WTC11 (cell line): ENCODE data around the gene KCND3. TPM values are rescaled to one million over a fixed set of nuclear protein-coding genes. Genes with fewer than 3 reads are reported as not detected.
A peak's percentile ranks its signal among the peaks of the same experiment; 100 is the strongest.

ENCODE experiments used
- ATAC-seq: fragments of 200-7000 bp; cut with Tn5 transposase; 2 replicates; pipeline ENCODE4 v1.10.0; 2021; ENCODE audit warnings: mild to moderate bottlenecking, moderate library complexity
- Bru-seq: library from RNA; stranded (reverse); fragments of 400-500 nt; gene quantifications from one replicate; lab custom pipeline; 2021; lab: Mats Ljungman, UMichigan
- CTCF ChIA-PET: fragments of 300-600 bp; sonication (Branson Sonifier 250); formaldehyde crosslinking; loops from one replicate; lab custom pipeline; 2021; ENCODE audit warnings: antibody characterized with exemption; lab: Charles Lee
- POLR2A ChIA-PET: fragments of 350-600 bp; sonication (Branson Sonifier 250); formaldehyde crosslinking; loops from one replicate; lab custom pipeline; 2021; ENCODE audit warnings: antibody characterized with exemption; lab: Charles Lee
- DNase-seq: peaks from one replicate; pipeline ENCODE4 v3.0.0; 2021; ENCODE audit warnings: low spot score
- H3K27ac Mint-ChIP-seq: 2 replicates; pipeline ENCODE4 v1.8.0; 2021; ENCODE audit warnings: mixed read lengths
- H3K27me3 Mint-ChIP-seq: 2 replicates; pipeline ENCODE4 v1.8.0; 2021; ENCODE audit warnings: low read depth, mild to moderate bottlenecking, moderate library complexity, mixed read lengths
- H3K36me3 Mint-ChIP-seq: 2 replicates; pipeline ENCODE4 v1.8.0; 2021; ENCODE audit warnings: mixed read lengths
- H3K4me1 Mint-ChIP-seq: 2 replicates; pipeline ENCODE4 v1.8.0; 2022; ENCODE audit warnings: mixed read lengths
- H3K4me3 Mint-ChIP-seq: 2 replicates; pipeline ENCODE4 v1.8.0; 2021; ENCODE audit warnings: mild to moderate bottlenecking, moderate library complexity, mixed read lengths
- H3K9me3 Mint-ChIP-seq: 2 replicates; pipeline ENCODE4 v1.8.0; 2021; ENCODE audit warnings: mixed read lengths
- ATF3 ChIP-seq: sonication (generic); formaldehyde crosslinking; conservative IDR thresholded peaks from 2 replicates; pipeline ENCODE4 v1.8.1; 2022; ENCODE audit warnings: mild to moderate bottlenecking, missing genetic modification reagents
- EMX1 ChIP-seq: fragments of 250-450 bp; sonication (Bioruptor Pico); IDR thresholded peaks from 2 replicates; pipeline ENCODE4 v1.8.0; 2021; ENCODE audit warnings: mild to moderate bottlenecking
- ESRRA ChIP-seq: sonication (generic); formaldehyde crosslinking; IDR thresholded peaks from 2 replicates; pipeline ENCODE4 v1.8.1; 2022; ENCODE audit warnings: mild to moderate bottlenecking, missing genetic modification reagents, borderline replicate concordance
- KAT7 ChIP-seq: sonication (generic); formaldehyde crosslinking; IDR thresholded peaks from 2 replicates; pipeline ENCODE4 v1.8.1; 2023; ENCODE audit warnings: missing genetic modification reagents, mild to moderate bottlenecking, borderline replicate concordance
- MAX ChIP-seq: sonication (generic); formaldehyde crosslinking; IDR thresholded peaks from 2 replicates; pipeline ENCODE4 v1.8.0; 2022; ENCODE audit warnings: mild to moderate bottlenecking, missing genetic modification reagents
- NFYB ChIP-seq: sonication (generic); formaldehyde crosslinking; conservative IDR thresholded peaks from 2 replicates; pipeline ENCODE4 v1.8.0; 2022; ENCODE audit warnings: low read depth, missing genetic modification reagents
- NR3C1 ChIP-seq: sonication (generic); formaldehyde crosslinking; conservative IDR thresholded peaks from 2 replicates; pipeline ENCODE4 v1.8.1; 2023; ENCODE audit warnings: low read depth, mild to moderate bottlenecking, missing genetic modification reagents
- PREB ChIP-seq: sonication (generic); formaldehyde crosslinking; IDR thresholded peaks from 2 replicates; pipeline ENCODE4 v1.8.1; 2022; ENCODE audit warnings: mild to moderate bottlenecking, missing genetic modification reagents, moderate library complexity, borderline replicate concordance
- PRRX2 ChIP-seq: fragments of 250-450 bp; sonication (Bioruptor Pico); IDR thresholded peaks from 2 replicates; pipeline ENCODE4 v1.8.0; 2021; ENCODE audit warnings: mild to moderate bottlenecking
- SMAD3 ChIP-seq: sonication (generic); formaldehyde crosslinking; IDR thresholded peaks from 2 replicates; pipeline ENCODE4 v1.8.0; 2022; ENCODE audit warnings: missing genetic modification reagents, mild to moderate bottlenecking, borderline replicate concordance
- TCF7 ChIP-seq: sonication (generic); formaldehyde crosslinking; IDR thresholded peaks from 2 replicates; pipeline ENCODE4 v1.8.0; 2022; ENCODE audit warnings: mild to moderate bottlenecking, low read depth, missing genetic modification reagents, moderate library complexity
- ZBTB21 ChIP-seq: sonication (generic); formaldehyde crosslinking; IDR thresholded peaks from 2 replicates; pipeline ENCODE4 v1.8.1; 2023; ENCODE audit warnings: mild to moderate bottlenecking, missing genetic modification reagents, borderline replicate concordance
- ZNF396 ChIP-seq: fragments of 250-450 bp; sonication (Bioruptor Pico); IDR thresholded peaks from 2 replicates; pipeline ENCODE4 v1.8.0; 2021; ENCODE audit warnings: mild to moderate bottlenecking, moderate library complexity, borderline replicate concordance
- ZNF512 ChIP-seq: sonication (generic); formaldehyde crosslinking; IDR thresholded peaks from 2 replicates; pipeline ENCODE4 v1.8.1; 2022; ENCODE audit warnings: missing genetic modification reagents, borderline replicate concordance
- ZNF532 ChIP-seq: fragments of 250-450 bp; sonication (Bioruptor Pico); IDR thresholded peaks from 2 replicates; pipeline ENCODE4 v1.9.0; 2021; ENCODE audit warnings: mild to moderate bottlenecking, borderline replicate concordance
- long read RNA-seq, 3 experiments: library from RNA in 1 of 3; library from capped mRNA in 1 of 3; library from polyadenylated mRNA in 1 of 3; unstranded in 2 of 3; stranded (forward) in 1 of 3; transcript quantifications; one replicate each; pipeline ENCODE4 v2.0.0, GENCODE V29; 2021
- total RNA-seq: library from RNA; stranded (reverse); gene quantifications from 3 replicates; pipeline ENCODE4 v1.2.3, GENCODE V29; 2021
- TF ChIP-seq, protein P1 (sequence below): sonication (generic); formaldehyde crosslinking; IDR thresholded peaks from 2 replicates; pipeline ENCODE4 v1.8.1; 2023; ENCODE audit warnings: mild to moderate bottlenecking, moderate library complexity, missing genetic modification reagents
- TF ChIP-seq, protein P2 (sequence below): fragments of 250-450 bp; sonication (Bioruptor Pico); IDR thresholded peaks from 2 replicates; pipeline ENCODE4 v1.9.0; 2021; ENCODE audit warnings: mild to moderate bottlenecking

Gene KCND3
- total RNA-seq (0.18 to 0.35 TPM (median 0.18 TPM) in 3 replicates), Bru-seq, nascent RNA (percentile 8 among the genes with signal in this experiment)
- long read RNA-seq, experiment 1, result 0 reads
- long read RNA-seq, experiment 2, result 0 reads
- long read RNA-seq, experiment 3, result 0 reads

GRCh38 chr1:111989531-111990025 lies at the start of gene KCND3:
Gene KCND3 (minus strand): TSS chr1:111989668.
- no peak within 1 kb of the TSS for H3K27ac Mint-ChIP-seq
- DNase-seq, result peak; percentile 30
- POLR2A ChIA-PET, result no interaction called here
- peaks cover 69% of the 10 kb centered on the region for H3K27me3 Mint-ChIP-seq
- H3K4me1 Mint-ChIP-seq, result peaks cover 26% of the 10 kb centered on the region
- H3K36me3 Mint-ChIP-seq, result no peaks in the 10 kb centered on the region
- CTCF ChIA-PET, result no interaction called here
- TF ChIP-seq PREB (CRISPR knock-in tag) (no peak), KAT7 (peak; percentile 20; the same call in 1 of the 2 replicates)
- TF ChIP-seq, protein P1, sequence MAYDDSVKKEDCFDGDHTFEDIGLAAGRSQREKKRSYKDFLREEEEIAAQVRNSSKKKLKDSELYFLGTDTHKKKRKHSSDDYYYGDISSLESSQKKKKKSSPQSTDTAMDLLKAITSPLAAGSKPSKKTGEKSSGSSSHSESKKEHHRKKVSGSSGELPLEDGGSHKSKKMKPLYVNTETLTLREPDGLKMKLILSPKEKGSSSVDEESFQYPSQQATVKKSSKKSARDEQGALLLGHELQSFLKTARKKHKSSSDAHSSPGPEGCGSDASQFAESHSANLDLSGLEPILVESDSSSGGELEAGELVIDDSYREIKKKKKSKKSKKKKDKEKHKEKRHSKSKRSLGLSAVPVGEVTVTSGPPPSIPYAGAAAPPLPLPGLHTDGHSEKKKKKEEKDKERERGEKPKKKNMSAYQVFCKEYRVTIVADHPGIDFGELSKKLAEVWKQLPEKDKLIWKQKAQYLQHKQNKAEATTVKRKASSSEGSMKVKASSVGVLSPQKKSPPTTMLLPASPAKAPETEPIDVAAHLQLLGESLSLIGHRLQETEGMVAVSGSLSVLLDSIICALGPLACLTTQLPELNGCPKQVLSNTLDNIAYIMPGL (CRISPR knock-in tag), result peak; percentile 18; the same call in 1 of the 2 replicates
- H3K9me3 Mint-ChIP-seq, result no peaks in the 10 kb centered on the region
- peak; percentile 5 for ATAC-seq
- H3K4me3 Mint-ChIP-seq, result peak within 1 kb of the TSS; percentile 76

DNA sequence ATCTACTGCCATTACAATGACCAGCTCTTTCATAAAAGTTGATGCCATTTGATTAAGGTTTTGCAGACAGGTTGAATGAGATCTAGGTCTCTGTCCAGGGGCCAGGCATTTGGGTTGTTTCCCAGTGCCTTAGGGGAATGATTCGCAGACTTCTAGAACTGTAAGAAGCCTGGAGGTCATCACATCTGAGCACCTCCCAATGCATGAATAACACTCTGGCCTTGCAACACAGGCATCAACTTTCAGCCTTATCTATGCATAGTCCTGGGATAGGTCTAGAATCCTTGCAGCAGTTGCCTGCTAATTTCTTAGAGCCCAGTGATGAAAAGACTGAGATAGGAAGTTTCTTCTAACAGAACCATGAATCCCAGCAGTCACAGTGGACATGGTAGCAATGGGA lies 44.8 kb upstream of the KCND3 start:
- Mint-ChIP-seq H3K27me3 (peaks cover 2% of the 10 kb centered on the region; the same call in 1 of the 2 replicates), H3K4me1 (no peaks in the 10 kb centered on the region), H3K4me3 (no peak overlapping the region), H3K36me3 (no peaks in the 10 kb centered on the region), H3K27ac (no peak overlapping the region), H3K9me3 (no peaks in the 10 kb centered on the region)
- DNase-seq (no peak), ATAC-seq (no peak)
- ChIA-PET POLR2A (no interaction called here), CTCF (no interaction called here)
- TF ChIP-seq ZNF396 (CRISPR knock-in tag) (no peak), NFYB (CRISPR knock-in tag) (no peak), EMX1 (CRISPR knock-in tag) (no peak), SMAD3 (CRISPR knock-in tag) (no peak), PRRX2 (no peak), ESRRA (CRISPR knock-in tag) (no peak), ZNF512 (CRISPR knock-in tag) (no peak), NR3C1 (CRISPR knock-in tag) (no peak), ATF3 (CRISPR knock-in tag) (no peak), TCF7 (CRISPR knock-in tag) (no peak), MAX (CRISPR knock-in tag) (no peak), ZBTB21 (CRISPR knock-in tag) (no peak), ZNF532 (CRISPR knock-in tag) (no peak)
- TF ChIP-seq, protein P2, sequence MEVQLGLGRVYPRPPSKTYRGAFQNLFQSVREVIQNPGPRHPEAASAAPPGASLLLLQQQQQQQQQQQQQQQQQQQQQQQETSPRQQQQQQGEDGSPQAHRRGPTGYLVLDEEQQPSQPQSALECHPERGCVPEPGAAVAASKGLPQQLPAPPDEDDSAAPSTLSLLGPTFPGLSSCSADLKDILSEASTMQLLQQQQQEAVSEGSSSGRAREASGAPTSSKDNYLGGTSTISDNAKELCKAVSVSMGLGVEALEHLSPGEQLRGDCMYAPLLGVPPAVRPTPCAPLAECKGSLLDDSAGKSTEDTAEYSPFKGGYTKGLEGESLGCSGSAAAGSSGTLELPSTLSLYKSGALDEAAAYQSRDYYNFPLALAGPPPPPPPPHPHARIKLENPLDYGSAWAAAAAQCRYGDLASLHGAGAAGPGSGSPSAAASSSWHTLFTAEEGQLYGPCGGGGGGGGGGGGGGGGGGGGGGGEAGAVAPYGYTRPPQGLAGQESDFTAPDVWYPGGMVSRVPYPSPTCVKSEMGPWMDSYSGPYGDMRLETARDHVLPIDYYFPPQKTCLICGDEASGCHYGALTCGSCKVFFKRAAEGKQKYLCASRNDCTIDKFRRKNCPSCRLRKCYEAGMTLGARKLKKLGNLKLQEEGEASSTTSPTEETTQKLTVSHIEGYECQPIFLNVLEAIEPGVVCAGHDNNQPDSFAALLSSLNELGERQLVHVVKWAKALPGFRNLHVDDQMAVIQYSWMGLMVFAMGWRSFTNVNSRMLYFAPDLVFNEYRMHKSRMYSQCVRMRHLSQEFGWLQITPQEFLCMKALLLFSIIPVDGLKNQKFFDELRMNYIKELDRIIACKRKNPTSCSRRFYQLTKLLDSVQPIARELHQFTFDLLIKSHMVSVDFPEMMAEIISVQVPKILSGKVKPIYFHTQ, result no peak
